GM18526 (cell line): ENCODE results near the gene ZNF48.

Experiments
- POLR2A ChIP-seq: IDR thresholded peaks from 3 replicates; pipeline ENCODE4 v1.6.1; 2011; ENCODE audit not compliant: insufficient read length; ENCODE audit errors: extremely low read depth

The ZNF48 gene

GRCh38 chr16:30395155-30395991 is at the start of gene ZNF48:
TSS of gene ZNF48 (plus strand) at chr16:30395420. CDS start at chr16:30395795, 375 bp downstream.
- TF ChIP-seq POLR2A = peak; percentile 62

GRCh38 chr16:30346286-30346685 is 48.9 kb upstream of the ZNF48 start:
- no peak for TF ChIP-seq POLR2A

- TF ChIP-seq POLR2A = no peak
Measured at GRCh38 chr16:30348113-30348512, 47.1 kb upstream of the ZNF48 start.

DNA sequence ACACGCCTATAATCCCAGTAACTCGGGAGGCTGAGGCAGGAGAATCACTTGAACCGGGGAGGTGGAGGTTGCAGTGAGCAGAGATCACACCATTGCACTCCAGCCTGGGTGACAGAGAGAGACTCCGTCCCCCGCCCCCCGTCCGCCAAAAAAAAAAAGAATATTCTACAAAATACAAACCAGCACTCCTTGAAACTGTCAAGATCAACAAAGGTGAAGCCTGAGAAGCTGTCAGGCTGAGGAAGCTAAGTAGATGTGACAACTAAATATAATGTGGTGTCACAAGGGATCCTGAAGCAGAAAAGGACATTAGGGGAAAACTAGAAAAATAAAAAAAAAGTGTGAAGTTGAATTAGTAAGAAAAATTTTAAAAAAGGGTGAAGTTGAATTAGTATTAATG is 46.3 kb upstream of the ZNF48 start:
- TF ChIP-seq POLR2A = no peak

GRCh38 chr16:30349675-30350074 is 45.5 kb upstream of the ZNF48 start:
- TF ChIP-seq POLR2A = no peak

GRCh38 chr16:30350134-30350871 is 44.9 kb upstream of the ZNF48 start:
- no peak for TF ChIP-seq POLR2A

GRCh38 chr16:30351001-30351441 is 44.2 kb upstream of the ZNF48 start:
- TF ChIP-seq POLR2A = no peak

- no peak for TF ChIP-seq POLR2A
Measured at GRCh38 chr16:30351586-30352419, 43.4 kb upstream of the ZNF48 start.

GRCh38 chr16:30352488-30353401 is 42.5 kb upstream of the ZNF48 start:
- no peak for TF ChIP-seq POLR2A

DNA sequence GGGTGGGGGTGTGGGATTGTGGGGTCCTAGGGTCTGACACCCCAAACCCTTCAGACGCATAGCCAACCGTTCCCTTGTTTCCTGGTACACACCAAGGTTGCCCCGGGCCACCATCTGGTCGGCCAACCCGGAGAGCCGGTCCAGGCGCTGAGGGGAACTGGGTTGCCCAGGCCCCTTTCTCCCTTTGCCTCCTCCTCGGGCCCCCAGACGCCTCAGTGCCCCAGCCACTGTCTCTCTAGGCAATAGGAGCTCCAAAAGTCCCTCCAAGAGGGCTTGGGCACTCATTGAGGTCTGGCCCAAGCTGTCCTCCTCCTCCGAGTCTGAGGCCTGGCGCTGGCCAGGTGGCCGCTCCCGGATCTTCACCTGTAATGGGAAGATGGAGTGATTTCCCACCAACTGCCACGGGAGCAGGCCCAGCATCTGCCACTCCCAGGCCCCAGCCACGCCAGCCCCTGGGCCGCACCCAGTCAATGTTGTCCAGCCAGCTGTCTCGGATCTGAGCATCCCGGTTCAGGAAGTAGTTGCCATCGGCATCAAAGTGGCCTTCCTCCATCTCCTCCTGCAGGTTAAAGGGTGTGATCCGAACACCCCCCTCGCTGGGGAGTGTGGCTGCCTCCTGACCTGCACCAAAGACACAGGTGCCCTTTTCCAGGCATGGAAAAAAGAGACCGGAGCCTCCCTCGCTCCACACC is 41.6 kb upstream of the ZNF48 start:
- TF ChIP-seq POLR2A = no peak

- TF ChIP-seq POLR2A = no peak
Measured at GRCh38 chr16:30354423-30355143, 40.6 kb upstream of the ZNF48 start.

GRCh38 chr16:30355144-30355953 is 39.9 kb upstream of the ZNF48 start, which contains the start of gene CD2BP2:
TSS of gene CD2BP2 (minus strand) at chr16:30355308. CDS start at chr16:30354681, 627 bp downstream.
- TF ChIP-seq POLR2A = peak; percentile 58
